GM19372 (cell line): ENCODE results near the gene TMEM108.
A peak's percentile ranks its signal among the peaks of the same experiment; 100 is the strongest.

Source experiments
- ATAC-seq: cut with Tn5 transposase; IDR thresholded peaks from one replicate; pipeline ENCODE4 v1.9.1; 2021; ENCODE audit warnings: mild to moderate bottlenecking, low read depth, moderate library complexity; ENCODE audit not compliant: unreplicated experiment

Gene TMEM108

DNA sequence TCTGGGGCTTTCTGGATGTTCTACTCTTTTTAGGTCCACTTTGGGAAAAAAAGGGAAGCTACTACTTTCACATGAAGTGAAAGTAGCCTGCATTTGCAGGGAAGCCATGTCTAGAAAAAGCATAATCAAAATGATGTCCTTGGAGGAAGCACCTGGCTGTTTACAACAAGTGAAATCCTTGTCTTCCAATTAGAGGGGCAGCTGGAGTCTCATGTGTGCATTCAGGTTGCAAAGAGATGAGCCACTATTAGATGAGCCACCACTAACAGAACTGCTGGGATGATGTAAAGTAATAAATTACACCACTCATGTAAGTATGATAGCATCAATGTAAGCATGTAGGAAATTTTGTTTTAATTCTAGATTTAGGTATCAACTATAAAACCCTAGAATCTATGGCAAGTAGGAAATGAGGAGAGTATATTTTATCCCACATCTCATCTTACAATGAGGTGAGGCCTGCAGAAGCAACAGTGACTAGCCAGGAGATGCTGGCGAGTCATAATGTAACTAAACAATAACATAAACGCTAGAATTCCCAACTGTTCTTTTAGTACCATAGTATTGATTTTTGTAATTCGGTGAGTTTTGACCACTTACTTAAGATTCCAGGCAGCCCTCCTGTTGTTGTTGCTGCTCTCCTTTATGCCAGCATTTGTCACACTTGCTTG is 75.9 kb downstream of the TMEM108 start:
- ATAC-seq = no peak

DNA sequence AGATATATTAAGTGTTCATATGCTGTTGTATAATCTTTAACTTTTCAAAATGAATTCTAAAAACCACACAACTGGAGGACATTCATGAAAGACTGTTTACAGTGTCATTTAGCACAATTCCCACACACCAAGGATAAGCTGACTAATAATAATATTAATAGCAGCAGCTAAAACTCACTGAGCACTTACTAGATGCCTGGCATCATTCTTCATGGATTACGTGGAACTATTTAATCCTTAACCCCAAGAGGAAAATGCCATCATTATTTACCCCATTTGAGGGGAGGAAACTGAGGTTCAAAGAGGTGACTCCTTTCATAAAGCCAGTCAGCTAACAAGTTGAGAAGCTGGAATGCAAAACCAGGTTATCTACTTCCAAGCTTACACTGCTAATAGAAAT is 77.0 kb downstream of the TMEM108 start:
- ATAC-seq = no peak

DNA sequence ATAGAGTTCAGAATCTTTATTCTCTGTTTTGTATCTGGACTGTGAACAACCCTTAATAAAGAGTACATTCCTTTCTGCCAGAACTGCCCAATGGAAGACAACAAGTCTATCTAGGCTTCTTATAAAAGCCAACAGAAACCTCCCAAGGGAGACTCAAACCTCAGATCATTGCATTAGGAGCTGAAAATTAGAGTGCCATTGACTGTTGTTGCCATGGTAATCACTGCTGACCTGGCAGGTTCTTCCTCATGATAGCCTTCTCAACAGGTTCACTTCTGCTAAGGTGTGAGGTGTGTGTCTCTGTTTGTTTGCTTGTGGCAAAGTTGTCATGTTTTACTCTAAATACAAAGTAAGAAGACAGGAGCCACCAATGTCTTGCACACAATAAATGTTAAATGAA is 79.2 kb downstream of the TMEM108 start:
- ATAC-seq = no peak

DNA sequence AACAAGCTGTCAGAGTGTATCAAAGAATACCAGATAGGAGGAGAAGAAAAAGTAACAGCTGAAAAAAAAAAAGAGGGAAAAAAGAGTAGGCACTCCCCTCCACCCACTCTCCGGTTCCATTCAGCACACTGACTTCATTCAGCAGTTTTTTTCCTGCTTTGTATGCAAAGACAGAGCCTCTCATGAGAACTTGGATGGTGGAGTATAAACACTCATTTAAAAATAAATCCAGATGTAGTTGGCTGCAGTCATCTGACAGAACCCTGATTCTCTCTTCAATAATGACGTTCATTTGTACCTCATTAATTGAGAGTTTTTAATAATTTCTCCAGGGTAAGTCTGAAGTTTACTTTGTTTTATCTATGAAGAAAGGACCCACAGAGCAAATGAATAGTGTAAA is 81.0 kb downstream of the TMEM108 start:
- ATAC-seq = no peak

DNA sequence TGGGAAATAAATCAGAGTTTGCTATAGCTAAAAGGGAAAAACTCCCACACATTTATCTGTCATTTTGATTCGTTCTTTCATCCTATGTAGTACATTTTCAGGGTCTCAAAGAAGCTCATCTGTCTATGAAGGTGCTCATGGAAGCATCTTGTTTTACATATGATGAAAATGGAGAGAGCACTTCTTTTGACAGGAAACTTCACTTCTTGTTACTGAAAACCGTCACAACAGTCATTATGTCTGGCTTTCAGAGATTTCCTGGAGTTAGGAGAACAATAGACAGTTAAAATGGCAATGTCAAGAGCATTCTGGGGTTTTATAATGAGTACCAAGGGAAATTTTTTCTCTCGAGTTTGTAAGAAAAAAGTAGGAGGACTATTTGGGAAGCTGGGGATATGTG is 83.3 kb downstream of the TMEM108 start:
- no peak for ATAC-seq

DNA sequence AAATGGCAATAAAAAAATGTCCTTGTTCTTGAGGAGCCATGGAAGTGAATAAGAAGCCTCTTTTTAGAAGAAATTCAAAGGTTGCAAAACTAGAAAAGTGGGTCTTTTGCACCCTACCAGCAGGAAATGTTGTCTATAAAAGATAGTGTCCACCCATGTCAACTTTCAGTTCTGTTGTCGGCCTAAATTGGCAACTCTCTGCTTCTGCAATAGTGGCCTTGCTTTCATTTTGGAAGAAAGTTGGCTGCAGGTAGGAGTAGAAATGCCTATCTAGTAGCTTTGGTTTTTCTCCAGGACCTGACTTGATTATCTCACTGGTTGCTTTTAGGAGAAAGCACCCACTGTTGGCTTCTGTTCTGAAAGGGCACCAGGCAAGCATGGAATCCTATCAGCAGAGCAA is 85.4 kb downstream of the TMEM108 start:
- ATAC-seq = no peak

DNA sequence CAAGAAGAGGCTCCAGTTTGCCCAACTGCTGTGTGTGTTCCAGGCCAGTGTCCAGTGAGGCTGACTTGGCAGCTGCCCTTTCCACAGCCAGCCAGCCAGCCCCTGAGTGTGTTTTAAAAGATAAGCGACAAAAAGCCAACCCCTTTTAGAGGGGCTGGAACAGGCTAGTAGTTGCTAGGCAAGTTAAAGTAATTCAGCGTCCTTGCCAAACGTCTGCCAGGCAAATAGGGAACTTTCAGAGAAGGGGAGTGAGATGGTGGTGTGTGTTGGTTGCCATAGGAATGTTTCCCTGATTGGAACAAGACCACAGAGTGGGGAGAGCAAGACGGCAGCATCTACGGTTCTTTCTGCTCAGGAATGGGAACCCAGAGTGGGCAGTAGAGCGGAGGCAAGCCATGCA is 86.3 kb downstream of the TMEM108 start:
- ATAC-seq = no peak

DNA sequence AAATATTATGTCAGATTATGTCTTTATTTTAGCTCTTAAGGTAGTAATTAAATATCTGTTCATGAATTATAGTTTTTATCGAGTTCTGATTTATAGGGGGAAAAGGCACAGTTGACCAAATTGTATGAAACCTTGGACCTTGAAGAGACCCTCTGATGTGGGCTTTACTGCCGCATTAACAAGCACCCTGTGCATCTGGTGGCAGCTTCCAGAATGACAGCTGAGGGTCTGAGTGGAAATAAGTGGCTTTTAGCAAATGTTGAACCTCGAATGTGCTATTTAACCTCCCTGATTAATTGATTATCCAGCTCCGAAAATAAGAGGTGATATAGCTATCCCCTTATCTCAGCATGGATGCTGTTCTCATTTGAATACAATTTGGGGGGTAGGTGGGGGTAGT is 87.0 kb downstream of the TMEM108 start:
- ATAC-seq = no peak

DNA sequence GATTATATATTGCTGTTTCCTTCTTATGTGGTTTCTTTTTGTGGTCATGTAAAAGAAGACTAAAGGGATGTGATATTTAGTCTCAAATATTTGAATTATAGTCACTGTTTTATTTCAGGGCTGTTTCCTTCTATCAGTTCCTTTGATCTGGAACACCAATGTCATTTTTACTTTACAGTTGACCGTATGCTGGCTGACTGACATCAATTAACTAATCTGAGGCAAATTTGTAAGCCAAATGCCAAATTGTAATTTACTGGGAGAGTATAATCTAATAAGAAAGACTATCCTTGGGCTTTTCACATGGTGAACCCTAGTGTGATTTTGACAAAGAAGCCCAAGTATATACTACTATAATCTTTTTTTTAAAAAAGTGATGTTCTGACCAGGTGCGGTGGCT is 87.6 kb downstream of the TMEM108 start:
- no peak for ATAC-seq

DNA sequence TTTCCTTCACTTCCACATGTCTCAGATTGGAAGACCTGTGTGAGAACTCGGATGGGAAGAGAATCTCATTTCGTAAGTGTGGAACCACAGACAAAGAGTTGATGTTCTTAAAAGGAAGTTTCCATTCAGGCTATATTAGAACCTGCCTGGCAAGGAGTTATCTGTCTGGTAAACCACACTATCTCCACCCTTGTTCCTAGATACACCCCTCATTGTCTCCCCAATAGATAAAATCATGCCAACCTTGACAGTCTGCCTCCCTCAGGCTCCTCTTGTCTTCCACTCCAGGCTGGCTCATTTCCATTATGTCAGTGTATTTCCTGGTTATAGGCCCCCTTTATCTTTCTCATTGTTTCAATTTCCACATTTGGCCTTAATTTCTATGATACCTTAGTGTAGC is 89.2 kb downstream of the TMEM108 start:
- no peak for ATAC-seq

DNA sequence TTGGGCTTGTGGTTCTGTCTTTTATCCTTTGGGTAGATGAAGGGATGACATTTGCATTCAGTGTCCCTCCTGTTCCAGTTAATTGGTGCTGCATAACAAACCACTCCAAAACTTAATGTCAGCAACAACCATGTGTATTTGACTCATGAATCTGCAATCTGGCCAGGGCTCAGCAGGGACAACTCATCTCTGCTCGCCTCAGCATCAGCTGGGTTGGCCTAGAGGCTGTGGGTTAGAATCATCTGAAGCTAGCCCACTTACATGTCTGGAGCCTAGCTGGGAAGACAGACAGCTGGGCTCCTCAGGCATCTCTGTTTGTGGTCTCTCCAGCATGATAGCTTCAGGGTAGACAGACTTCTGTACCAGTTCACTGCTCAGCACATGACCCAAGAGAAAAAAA is 92.0 kb downstream of the TMEM108 start:
- ATAC-seq = no peak

DNA sequence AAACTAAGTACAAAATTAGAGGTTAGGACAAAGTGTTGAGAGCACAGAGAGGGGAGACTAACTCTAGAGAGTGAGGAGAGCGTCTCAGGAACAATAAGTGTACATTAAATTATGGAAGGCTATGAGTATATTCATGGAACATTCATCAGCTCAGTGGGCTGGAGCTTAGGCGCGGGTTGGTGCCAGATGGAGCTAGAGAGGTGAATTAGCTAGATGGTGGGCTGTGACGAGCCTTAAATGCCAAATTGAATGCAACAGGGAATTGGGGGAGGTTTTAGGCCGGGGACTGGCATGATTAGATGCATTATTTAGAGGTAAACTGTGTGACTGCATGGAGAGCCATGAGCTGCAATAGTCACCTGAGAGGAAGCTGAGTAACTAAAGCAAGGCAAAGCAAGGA is 97.1 kb downstream of the TMEM108 start:
- ATAC-seq = no peak

DNA sequence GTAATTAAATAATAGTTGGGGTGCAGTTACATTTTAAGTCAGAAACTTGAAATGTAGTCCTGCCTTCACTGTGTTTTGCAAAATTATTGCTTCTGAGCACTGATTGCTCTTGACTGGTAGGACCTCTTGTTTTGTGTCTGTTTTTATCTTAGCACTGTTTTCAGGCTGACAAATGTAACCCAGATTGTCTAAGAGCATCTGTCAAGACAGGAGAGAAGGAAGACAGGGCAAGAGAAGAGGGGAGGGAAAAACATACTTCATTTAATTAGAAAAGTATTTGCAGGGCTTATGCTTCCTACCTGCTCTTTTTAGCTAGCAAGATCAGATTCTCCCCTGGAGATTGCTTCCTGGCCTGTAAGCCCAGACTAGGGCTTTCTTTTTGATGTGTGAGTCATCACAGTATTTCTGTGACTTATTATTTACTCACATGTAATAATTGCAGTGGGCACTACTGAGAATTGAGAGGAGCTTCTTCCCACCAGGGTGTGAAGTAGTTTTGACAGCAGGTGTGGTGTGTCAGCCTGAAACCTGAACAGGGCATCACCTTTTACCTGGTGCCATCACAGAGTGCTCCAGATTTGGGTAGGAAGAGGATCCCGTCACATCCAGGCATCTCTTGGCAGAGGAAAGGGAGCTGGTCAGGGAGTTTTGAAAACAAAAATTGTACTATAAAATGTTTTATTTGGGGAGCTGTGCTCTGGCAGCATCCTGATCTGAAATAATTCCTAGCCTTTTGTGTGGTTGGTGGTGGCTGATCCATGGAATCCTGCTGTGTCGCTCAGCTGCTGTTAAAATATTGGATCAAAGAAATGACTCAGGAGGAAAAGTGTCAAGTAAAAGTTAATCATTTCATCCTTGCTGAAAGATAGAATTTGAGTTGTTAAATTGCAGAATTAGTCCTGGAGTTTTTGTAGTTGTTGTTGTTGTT is 98.2 kb downstream of the TMEM108 start:
- ATAC-seq = peak; percentile 43

DNA sequence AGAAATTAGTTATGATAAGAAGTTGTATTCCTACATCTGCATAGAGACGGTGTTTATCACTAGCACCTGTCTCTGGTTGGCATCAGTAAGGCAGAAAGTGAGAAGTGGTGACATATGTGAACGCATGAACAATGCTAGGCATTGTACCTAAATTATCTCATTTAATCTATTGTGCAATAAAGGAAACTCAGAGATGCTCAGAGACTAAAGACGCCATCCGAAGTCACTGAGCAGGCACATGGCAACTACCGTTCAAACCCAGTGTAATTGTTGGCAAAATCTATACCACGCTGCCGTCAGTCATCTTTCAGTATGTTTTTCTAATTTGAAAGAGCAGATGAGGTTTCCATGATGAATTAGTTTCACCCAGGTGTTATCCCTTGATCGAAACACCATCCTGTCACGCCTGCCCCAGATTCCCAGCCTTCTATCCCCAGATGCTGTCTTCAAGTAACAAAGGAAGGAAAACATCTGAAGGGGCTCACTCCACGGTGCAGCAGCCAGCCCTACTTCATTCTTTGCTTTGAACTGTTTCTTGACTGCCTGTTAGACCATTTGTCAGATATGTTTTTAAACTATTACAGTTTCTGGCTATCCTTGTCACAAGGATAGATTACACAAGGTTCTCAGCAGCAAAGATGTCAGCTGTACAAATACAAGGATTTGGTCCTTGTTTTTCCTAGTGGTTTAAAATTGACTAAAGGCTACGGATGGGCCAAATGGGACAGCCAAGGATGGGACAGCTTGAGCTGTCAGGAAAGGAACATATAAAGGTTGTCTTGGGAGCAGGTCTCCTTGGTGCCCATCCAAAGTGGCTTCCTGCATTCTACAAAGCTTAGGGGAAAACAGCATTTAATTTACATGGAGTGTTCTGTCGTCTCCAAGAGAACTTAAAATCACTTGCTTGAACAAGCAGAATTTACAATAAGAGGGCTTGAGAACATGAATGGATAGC is 99.1 kb downstream of the TMEM108 start:
- no peak for ATAC-seq

DNA sequence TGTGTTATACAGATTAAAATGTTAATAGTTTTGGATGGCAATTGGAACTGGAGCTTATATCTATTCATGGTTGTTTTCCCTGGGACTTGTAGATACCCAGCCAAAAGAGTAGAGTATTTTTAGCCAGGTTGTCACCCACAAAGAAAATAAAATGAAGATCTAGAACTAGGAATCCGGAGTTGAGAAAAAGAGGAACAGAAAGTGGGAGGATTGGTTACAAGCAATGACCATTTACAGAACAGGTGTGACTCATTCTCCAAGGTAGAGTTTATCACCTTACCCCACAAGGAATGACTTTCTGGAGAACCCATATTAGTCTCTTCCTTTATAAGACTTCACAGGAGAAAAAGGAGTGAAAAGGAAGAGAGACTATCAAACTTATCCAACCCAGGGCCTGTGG is 99.8 kb downstream of the TMEM108 start:
- ATAC-seq = peak; percentile 87

DNA sequence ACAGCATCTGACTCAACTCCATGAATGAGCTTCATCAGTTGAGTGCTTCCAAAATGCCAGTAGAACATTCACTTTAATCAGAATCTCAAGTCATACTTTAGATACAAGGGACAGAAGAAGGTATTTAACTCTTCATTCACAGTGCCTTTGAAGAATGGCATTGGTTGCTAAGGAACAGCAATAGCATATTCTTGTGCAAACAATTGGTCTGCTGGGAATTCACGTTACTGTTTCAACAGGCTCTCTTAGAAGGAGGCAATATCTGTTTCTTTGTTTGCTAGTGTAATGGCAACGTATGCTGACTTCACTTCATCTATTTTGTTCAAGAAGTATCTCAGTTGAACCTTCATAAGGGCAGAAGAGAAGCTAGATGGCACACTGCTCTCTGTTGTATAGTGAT is 113.9 kb downstream of the TMEM108 start:
- no peak for ATAC-seq

DNA sequence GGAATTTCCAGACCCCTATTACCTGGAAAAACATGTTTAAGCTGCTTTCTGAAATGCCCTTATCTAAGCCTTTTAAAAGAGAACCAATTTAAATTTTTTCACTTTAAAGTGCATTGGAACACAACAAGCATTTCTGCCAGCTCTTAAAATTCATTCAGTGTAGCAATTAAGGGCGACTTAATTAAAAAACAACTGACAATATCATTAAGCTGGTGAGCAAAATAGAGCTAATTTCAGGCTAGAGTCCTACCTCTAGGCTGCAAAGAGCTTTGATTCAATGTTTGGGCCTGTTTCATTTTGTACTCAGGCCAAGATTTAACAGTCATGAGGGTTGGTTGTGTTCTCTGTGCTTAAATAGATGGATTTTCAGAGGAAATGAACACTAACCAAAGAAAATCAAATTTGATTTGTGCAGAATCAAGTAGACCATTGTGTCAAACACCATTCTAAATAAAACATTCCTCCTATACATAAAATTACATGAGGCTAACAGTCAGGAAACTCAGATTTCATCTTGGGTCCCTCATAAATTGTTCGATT is 114.6 kb downstream of the TMEM108 start:
- ATAC-seq = no peak

DNA sequence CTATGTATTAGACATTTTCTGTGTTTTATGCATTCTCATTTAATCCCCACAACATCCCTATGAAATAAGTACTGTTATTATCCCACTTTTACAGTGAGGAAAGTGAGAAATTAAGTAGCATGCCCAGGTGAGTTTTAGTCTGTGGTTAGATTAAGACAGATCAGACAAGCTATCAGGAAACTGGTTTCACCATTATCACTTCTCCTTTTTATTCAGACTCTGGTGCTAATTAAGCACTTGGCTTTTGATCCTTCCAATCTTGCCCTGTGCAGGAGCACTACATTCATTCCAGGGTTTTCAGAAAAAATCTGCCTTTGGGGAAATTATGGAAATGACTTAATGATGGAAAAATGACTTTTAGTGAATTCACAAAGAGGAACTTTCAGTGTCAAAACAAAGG is 115.2 kb downstream of the TMEM108 start:
- ATAC-seq = no peak

DNA sequence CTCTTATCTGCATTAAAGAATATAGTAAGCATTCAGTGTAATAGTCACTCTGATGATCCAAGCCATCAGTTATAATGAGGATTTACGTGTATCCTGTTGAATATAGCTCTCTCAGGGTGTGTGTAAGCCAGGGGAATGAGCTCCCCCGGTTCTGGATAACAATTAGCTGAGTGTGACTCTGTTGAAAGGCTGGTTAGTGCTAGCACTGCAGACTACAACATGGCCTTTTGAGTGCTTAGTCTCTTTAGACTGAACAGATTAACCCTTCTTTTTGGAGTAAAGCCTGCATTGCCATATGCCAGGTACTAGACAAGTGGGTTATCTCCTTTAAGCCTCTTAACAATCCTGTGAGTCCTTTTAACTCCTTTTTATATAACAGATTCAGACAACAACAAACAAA is 119.5 kb downstream of the TMEM108 start:
- no peak for ATAC-seq

DNA sequence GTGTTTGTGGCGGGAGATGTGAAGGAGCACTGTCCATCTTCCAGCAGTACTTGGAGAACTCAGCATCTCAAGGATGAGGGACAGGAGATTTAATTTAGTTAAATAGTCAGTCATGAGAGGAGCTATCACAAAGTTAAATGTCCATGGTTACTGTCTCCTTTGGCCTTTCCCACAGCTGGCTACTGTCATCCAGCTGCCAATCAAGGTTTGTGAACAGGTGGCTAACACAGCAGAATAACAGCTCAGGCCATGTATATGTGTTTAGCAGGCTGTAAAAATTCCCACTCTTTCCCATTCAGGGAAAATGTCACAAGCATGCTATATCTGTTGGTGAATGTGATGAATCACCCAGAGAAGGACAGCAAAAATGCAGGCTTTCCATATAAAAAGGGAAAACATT is 120.5 kb downstream of the TMEM108 start:
- no peak for ATAC-seq
